ENCODE results near the gene NAB2.

NAB2 gene

DNA sequence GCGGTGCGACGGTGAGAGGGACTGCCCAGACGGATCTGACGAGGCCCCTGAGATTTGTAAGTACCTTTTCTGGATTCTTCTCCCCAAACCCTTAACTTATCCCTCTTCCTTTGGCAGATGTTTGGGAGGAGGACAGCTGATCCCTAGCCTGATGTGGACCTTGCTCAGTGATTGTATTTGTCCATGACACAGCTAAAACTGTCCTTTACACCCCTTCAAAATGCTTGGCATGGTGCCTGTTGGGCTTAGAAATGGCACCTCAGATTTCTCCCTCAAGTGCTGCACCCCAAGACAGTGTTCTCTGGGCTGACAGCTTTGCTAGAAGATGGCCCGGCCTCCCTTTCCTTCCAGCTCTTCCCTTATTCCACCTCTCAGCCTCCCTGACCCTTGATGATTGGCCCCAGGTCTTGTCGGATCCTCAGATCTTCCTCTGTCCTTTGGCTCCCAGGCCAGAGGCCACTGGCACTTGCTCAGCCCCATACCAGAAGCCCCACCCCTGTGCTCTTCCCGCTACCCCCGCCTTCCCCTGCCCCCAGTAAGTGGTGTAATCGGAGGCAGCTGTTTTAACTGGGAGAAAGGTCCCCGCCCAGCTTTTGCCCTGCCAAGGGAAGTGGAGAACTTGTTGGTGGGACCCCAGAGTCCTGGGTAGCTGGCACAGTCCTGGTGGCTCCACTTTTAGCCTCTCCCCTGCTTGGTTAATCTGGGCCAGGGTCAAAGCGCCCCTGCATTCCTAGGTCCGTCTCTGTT is 49.8 kb downstream of the NAB2 start:
- H3K9ac ChIP-seq (ENCODE audit: low read depth, low read length), result no peak overlapping the region
- H3K36me3 ChIP-seq (ENCODE audit: insufficient read depth, low read length), result peaks cover 16% of the 10 kb centered on the region
- no peaks in the 10 kb centered on the region for H3K9me3 ChIP-seq (ENCODE audit: control insufficient read depth, insufficient read depth, low read length)
- peaks cover 23% of the 10 kb centered on the region for H3K4me1 ChIP-seq (ENCODE audit: insufficient read depth, low read length)

DNA sequence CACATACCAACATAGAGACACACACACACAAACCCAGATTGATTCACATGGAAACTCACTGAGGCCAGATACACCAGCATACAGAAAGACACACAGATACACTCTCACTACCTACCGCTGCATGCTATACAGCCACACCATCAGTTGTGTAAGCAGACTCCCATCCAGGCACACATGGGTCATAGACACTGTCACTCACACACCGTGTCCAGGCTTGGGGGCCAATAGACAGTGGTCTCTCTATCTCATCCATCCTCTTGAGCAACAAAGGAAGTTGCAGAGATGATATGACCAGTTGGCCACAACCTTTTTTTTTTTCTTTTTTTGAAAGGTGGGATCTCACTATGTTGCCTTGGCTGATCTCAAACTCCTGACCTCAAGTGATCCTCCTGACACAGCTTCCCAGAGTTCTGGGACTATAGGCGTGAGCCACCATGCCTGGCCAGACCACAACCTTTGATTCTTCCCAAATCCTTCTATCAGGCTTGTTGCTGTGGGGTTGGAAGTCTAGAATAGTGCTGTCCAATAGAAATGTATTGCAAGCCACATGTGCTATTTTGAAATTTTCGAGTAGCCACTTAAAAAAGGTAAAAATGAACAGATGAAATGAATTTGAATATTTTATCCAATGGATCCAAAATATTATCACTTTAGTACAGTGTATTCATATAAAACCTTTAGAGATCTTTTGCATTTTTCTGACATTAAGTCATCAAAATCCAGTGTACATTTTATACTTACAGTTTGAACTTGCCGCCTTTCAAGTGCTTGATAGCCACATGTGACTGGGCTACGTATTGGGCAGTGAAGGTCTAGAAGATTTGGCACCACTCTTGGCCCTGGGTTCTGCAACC is 51.1 kb downstream of the NAB2 start:
- peaks cover 18% of the 10 kb centered on the region for H3K36me3 ChIP-seq (ENCODE audit: insufficient read depth, low read length)

GRCh38 chr12:57141249-57141648 is 52.3 kb downstream of the NAB2 start:
- H3K36me3 ChIP-seq (ENCODE audit: insufficient read depth, low read length), result peaks cover 26% of the 10 kb centered on the region
- H3K9ac ChIP-seq (ENCODE audit: low read depth, low read length), result no peak overlapping the region
- H3K9me3 ChIP-seq (ENCODE audit: control insufficient read depth, insufficient read depth, low read length), result no peaks in the 10 kb centered on the region
- peaks cover 4% of the 10 kb centered on the region; the same call in 1 of the 2 replicates for H3K4me1 ChIP-seq (ENCODE audit: insufficient read depth, low read length)

More for the DNA sequence above, 51.1 kb downstream of the NAB2 start:
- peaks cover 14% of the 10 kb centered on the region for H3K4me1 ChIP-seq (ENCODE audit: insufficient read depth, low read length)
- no peaks in the 10 kb centered on the region for H3K9me3 ChIP-seq (ENCODE audit: control insufficient read depth, insufficient read depth, low read length)
- H3K9ac ChIP-seq (ENCODE audit: low read depth, low read length), result no peak overlapping the region

- H3K36me3 ChIP-seq (ENCODE audit: insufficient read depth, low read length), result peaks cover 30% of the 10 kb centered on the region
- H3K9ac ChIP-seq (ENCODE audit: low read depth, low read length), result no peak overlapping the region
- no peaks in the 10 kb centered on the region for H3K9me3 ChIP-seq (ENCODE audit: control insufficient read depth, insufficient read depth, low read length)
- H3K4me1 ChIP-seq (ENCODE audit: insufficient read depth, low read length), result peaks cover 9% of the 10 kb centered on the region
Observed at GRCh38 chr12:57142121-57142520, 53.2 kb downstream of the NAB2 start.

- no peaks in the 10 kb centered on the region for H3K9me3 ChIP-seq (ENCODE audit: control insufficient read depth, insufficient read depth, low read length)
- H3K36me3 ChIP-seq (ENCODE audit: insufficient read depth, low read length), result peaks cover 30% of the 10 kb centered on the region
- peaks cover 15% of the 10 kb centered on the region for H3K4me1 ChIP-seq (ENCODE audit: insufficient read depth, low read length)
- H3K9ac ChIP-seq (ENCODE audit: low read depth, low read length), result no peak overlapping the region
Observed at GRCh38 chr12:57142727-57143126, 53.8 kb downstream of the NAB2 start.

DNA sequence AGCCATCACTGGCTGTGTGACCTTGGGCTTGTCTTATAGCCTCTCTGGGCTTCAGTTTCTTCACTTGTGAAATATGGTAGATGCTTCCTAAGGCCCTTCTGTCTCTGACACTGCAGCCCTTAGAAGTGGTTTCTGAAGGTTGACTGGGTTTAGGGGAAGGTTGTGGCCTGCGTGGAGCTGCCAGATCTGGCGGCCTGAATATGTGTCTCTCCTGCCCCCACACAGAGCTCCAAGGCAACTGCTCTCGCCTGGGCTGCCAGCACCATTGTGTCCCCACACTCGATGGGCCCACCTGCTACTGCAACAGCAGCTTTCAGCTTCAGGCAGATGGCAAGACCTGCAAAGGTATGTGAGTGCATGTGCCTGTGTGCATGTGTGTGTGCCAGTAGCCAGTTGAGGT is 54.5 kb downstream of the NAB2 start:
- H3K9me3 ChIP-seq (ENCODE audit: control insufficient read depth, insufficient read depth, low read length), result no peaks in the 10 kb centered on the region
- H3K9ac ChIP-seq (ENCODE audit: low read depth, low read length), result no peak overlapping the region
- H3K4me1 ChIP-seq (ENCODE audit: insufficient read depth, low read length), result peaks cover 19% of the 10 kb centered on the region
- H3K36me3 ChIP-seq (ENCODE audit: insufficient read depth, low read length), result peaks cover 33% of the 10 kb centered on the region

Data from ES-I3 (cell line).